Measurements from ENCODE around the gene TEK.

- no peak for TF ChIP-seq EZH2 (IDR thresholded peaks at IDR 0.05; ENCODE audit: insufficient read depth, low read length)
- TF ChIP-seq CTCF (IDR thresholded peaks at IDR 0.05; ENCODE audit: insufficient read depth, low read depth, low read length): no peak
Measured at GRCh38 chr9:27261517-27262211, 152.6 kb downstream of the TEK start.
